HK-2 (cell line): ENCODE results near the gene DHRS3.

Experiments
- DNase-seq: peaks from one replicate; pipeline ENCODE4 v3.0.0-alpha.2; 2018; ENCODE audit not compliant: unreplicated experiment

Gene DHRS3

GRCh38 chr1:12553963-12554362 is 64.0 kb downstream of the DHRS3 start:
- DNase-seq, result no peak

GRCh38 chr1:12552951-12553921 is 64.8 kb downstream of the DHRS3 start:
- no peak for DNase-seq

DNA sequence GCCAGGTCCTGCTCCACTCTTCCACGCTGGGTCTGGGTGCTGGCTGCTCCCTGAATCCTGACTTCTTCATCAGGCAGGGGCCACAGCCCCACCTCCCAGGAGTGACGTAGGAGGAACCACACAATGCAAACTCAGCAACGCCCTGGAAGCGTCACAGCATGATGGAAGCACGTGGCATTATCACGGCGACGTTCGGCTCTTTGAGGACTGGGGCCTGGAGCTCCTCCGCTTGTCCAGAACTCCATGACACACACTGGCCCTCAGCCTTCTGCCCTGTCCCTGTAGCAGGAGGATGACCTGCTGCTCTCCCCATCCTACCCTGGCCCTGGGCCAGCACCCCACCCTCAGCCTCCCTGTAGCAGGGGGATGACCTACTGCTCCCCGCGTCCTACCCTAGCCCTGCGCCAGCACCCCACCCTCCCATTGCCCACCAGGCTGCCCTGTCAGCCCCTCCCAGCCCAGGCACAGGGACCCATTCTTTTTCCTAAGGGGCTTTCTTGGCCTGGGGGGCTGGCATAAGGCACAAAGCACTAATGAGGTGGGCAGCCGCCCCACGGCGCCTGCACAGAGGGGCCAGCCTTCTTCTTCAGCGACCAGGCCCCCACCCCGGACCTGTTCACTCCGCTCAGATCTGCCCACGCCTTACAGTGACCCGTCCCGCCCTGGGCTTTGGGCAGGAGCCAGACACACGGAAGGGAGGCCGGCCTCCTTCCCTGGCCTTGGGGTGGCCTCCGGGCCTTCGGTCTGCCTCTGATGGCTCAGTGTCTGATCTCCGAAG is 65.7 kb downstream of the DHRS3 start:
- no peak for DNase-seq

- no peak for DNase-seq
Measured at GRCh38 chr1:12551584-12551983, 66.4 kb downstream of the DHRS3 start.

DNA sequence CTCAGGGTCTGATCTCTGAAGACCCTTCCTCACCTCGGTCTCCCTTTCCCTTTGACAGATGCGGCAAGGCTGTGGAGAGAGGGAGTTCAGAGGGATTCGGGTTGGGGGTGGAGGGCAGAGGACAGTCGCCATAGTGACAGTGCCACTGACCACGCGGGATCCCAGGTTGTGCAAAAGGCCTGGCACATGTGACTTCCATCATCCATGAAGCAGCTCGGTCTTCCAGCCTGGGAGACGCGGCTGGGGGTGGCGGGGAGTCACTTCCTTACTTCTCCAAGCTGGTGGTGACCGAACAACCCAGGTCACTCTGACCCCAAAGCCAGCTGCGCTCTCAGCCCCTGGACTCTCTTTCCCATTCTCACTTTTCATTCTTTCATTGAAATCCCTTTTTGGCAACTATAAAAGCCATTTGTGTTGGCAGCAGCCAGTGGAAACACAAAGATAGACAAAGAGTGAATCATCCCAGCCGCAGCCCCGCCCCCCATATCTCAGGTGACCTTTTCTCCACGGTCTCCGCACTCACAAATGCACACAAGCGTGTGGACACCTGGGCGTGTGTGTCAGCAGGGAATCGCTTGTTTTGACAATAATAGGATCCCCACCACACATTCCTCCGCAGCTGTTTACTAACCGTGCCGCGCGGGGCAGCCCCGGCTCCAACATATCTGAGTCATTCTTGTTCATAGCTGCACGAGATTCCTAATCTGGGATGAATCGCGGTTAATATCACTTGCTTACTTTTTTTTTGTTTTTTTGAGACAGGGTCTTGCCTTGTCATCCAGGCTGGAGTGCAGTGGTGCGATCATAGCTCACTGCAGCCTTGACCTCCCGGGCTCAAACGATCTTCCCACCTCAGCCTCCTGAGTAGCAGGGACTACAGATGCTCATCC is 68.3 kb downstream of the DHRS3 start:
- peak; percentile 87 for DNase-seq

DNA sequence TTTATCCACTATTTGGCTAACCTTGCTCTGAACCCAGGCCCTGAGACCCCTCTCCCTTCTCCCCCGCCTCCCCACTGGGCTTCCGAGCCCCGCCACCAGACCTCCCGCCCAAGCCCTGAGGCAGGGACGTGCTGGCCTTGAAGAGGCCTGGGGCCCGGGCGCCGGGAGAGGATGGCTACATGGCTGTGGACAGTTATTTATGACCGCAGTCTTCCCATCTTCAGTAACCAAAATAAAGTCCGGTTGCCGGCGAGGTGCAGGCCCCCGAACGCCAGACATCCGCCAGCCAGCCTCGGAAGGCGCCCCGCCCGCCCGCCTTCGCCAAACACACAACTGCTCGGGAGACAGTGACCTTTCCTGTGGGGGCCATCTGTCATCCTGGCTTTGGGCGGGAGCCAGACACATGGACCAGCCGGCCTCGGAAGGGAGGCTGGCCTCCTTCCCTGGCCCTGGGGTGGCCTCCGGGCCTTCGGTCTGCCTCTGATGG is 69.0 kb downstream of the DHRS3 start:
- no peak for DNase-seq

DNA sequence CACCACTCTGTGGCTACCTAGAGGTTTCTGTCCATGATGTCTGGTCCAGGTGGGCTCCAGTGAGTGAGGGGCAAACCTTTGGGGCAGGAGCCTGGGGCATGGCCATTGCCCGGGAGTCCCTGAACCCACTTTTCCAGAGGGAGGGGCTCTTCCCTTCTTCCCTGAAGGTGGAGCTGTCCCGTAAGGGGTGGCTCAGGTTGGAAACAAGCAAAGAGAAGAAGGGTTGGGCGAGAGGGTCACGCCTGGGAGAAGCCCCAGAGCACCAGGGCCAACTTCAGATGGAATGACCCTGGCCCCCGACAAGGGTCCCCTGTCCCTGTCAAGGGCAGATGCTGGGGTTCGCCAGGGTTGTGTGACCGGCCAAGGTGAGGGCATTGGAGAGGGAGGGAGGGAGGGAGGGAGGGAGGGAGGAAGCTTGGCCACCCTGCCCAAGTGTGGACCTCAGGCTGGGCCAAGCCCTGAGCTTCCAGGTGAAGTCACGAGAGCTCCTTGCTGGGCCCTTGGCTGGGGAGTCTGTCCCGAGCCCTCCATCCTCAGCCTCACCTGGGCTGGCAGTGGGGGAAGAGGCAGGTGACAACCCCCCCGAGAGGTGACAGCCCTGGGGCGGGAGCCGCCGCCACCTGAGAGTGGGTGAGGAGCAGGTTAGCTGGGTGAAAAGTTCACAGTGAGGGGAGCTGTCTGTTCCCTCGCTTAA is 69.6 kb downstream of the DHRS3 start:
- DNase-seq, result no peak

DNA sequence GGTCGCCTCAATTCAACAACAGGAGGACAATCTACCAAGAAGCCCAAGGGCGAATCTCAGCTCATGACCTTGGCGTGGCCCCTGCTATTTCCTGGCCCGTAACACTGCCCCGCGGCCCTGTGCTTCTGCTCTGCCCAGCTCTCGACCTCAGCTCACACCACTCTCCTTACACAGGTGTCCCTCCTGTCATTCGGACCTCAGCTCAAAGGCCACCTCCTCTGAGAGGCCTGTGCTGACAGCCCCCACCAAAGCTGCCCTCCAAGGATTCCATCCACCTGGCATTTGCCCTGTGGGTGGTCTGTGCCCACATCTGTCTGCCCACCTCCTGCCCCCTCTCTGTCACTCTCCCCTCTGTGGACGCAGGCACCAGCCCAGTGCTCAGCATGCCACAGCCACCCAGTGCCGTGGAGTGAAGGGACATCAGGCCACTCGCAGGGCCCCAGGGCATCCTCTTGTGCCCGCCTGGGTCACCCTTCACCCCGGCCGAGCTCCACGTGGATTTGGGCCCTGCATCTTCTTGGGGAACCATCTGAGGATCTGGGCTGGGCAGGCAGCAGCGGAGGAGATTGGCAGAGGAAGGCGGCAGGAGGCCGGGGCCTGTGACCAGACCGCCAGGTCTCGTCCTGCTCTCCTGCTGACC is 70.3 kb downstream of the DHRS3 start:
- no peak for DNase-seq

DNA sequence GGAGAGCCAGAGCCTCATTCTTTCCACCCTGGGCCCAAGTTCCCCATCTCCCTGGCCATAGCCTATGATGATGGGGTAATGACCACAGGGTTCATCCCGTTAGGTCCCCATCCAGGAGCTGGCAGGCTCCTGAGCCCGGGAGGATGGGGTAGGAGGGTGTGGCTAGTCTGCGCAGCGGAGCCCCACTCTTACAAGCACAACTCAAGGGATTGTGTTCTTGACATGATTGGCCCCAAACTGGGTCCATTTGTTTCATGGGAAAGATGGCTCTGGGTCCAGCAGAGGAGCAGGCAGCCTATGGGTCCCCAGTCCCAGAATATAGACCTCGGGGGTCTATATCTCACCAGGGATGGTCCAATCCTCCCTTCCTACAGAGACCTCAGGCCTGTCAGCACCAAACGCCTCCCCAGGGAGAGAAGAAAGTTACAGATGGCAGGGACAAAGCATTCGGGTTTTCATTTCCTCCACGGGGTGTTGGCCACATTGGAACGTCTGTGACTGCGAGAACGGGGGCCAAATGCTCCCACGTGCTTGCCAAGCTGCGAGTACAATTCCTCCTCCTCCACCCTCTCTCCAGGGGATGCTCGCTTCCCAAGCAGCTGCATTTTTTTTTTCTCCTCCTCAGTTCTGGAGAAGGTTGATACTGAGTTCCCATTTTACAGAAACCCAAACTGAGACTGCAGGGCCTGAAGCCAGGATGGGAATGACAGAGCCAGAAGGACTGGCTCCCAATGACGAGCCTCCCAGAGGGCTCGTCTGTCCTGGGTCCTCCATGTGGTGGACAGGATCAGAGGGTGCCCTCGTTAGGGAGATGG is 71.0 kb downstream of the DHRS3 start:
- DNase-seq, result no peak

DNA sequence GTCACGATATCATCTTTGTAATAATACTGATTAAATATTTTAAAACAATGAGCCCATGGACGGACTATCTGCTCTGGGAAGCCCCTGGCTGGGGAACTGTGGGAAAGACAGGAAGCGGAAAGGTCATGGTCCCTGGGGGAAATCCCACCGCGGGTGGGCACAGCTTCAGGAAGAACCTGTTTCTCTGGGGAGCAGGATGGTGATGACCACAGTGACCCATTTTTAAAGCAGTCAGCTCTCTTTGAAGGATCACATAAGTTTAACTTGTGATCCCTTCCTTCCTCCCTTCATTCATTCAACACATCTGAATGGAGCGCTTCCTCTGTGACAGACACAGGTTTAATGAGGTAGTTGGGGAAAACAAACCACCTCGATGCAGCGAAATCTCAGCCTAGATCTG is 73.0 kb downstream of the DHRS3 start:
- no peak for DNase-seq

GRCh38 chr1:12544357-12544756 is 73.7 kb downstream of the DHRS3 start:
- no peak for DNase-seq

- DNase-seq, result no peak
Measured at GRCh38 chr1:12543740-12544154, 74.3 kb downstream of the DHRS3 start.

- no peak for DNase-seq
Measured at GRCh38 chr1:12542616-12543592, 75.1 kb downstream of the DHRS3 start.

GRCh38 chr1:12542138-12542465 is 75.9 kb downstream of the DHRS3 start:
- no peak for DNase-seq

DNA sequence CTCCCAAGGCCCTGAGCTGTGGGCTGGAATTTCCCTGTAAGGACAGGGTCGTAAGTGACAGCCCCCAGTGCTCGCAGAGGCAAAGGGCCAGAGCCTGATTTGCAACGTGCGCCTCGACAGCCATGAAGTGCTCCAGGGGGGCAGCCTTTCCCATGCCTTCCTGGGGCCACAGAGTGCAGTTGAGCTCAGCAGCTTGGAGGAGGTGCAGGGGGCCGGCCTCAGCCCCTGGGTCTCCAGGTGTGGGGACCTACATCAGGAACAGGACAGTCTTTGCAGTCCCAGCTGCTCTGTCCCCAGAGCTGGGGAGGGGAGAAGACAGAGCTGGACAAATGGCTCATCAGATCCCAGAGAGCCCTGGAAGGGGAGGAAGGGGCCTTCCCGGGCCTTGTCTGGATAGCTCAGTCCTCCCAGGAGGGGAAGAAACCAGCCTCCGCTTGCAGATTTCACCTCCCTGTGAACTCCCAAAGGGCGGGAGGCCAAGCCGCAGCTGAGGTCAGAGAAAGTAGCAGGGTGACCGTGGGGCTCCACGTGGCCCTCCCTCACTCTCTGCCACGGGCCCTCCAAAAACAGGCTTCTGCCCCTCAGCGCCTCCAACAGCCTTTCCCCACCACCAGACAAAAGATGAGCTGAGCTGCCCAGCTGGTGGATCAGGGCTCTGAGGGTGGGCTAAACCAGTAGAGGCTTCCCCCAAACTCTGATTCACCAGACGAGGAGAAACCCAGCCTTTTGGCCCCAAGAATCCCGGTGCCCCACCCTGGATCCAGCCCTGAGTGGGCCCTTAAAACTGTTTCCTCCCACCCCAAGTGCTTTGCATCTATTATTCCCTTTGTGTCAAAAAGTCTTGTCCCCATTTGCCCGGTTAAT is 76.5 kb downstream of the DHRS3 start:
- DNase-seq, result no peak

- no peak for DNase-seq
Measured at GRCh38 chr1:12540580-12541273, 77.3 kb downstream of the DHRS3 start.
